B cell (primary cell): ENCODE data around the gene ARRB1. TPM values are rescaled to one million over a fixed set of nuclear protein-coding genes. Genes with fewer than 3 reads are reported as not detected.

Experiments
- ATAC-seq: fragments of 200-7000 bp; cut with Tn5 transposase; one replicate; pipeline ENCODE4 v1.10.0; 2021; ENCODE audit warnings: low read depth, mild to moderate bottlenecking, moderate number of reproducible peaks, moderate library complexity
- CTCF ChIA-PET: fragments of 350-600 bp; sonication (Branson Sonifier 250); formaldehyde crosslinking; loops from one replicate; lab custom pipeline; 2021; ENCODE audit warnings: antibody characterized with exemption, inconsistent platforms; lab: Charles Lee
- POLR2A ChIA-PET: fragments of 350-600 bp; sonication (Branson Sonifier 250); formaldehyde crosslinking; loops from one replicate; lab custom pipeline; 2021; ENCODE audit warnings: antibody characterized with exemption; lab: Charles Lee
- DNase-seq: peaks from one replicate; pipeline ENCODE4 v3.0.0; 2013
- H2AFZ ChIP-seq: 2 replicates; pipeline ENCODE4 v1.6.1; 2012; ENCODE audit warnings: mild to moderate bottlenecking, low read depth, low read length; ENCODE audit not compliant: insufficient read depth, poor library complexity, severe bottlenecking
- H3K27ac ChIP-seq, 2 donors: 1 replicate in 1 of 2; 2 replicates in 1 of 2; pipeline ENCODE4 v1.5.1; 2012 to 2013; ENCODE audit warnings: low read length in 2 of 2, mild to moderate bottlenecking in 2 of 2, moderate library complexity in 1 of 2
- H3K27me3 ChIP-seq, 4 experiments: fragments of 200-600 bp in 1 of 4; sonication (generic) in 1 of 4; replicated peaks in 1 of 4; 1 replicate in 2 of 4; 2 replicates in 2 of 4; pipeline versions ENCODE4 v1.6.1 to v1.7.0; 2013 to 2016; ENCODE audit warnings: low read length in 3 of 4, mild to moderate bottlenecking in 2 of 4, mixed read lengths in 1 of 4, moderate library complexity in 1 of 4; ENCODE audit not compliant: insufficient read depth in 4 of 4, control insufficient read depth in 3 of 4; ENCODE audit errors: control extremely low read depth in 1 of 4
- H3K36me3 ChIP-seq, 2 experiments: replicated peaks in 1 of 2; 1 replicate in 1 of 2; 2 replicates in 1 of 2; pipeline versions ENCODE4 v1.6.1 to v1.7.1; 2013; ENCODE audit warnings: low read length in 1 of 2; ENCODE audit not compliant: insufficient read depth in 2 of 2, control insufficient read depth in 1 of 2; ENCODE audit errors: control extremely low read depth in 1 of 2, extremely low read depth in 1 of 2
- H3K4me1 ChIP-seq, 2 donors: fragments of 200-600 bp in 1 of 2; sonication (generic) in 1 of 2; 1 replicate in 1 of 2; 2 replicates in 1 of 2; pipeline versions ENCODE4 v1.5.1 to v1.6.1; 2013 to 2017; ENCODE audit warnings: low read length in 2 of 2; ENCODE audit not compliant: control insufficient read depth in 2 of 2, insufficient read depth in 2 of 2
- H3K4me2 ChIP-seq: replicated peaks from 2 replicates; pipeline ENCODE3; 2012; ENCODE audit warnings: mild to moderate bottlenecking, low read depth, low read length; ENCODE audit not compliant: poor library complexity, severe bottlenecking
- H3K4me3 ChIP-seq, 5 experiments: fragments of 200-600 bp in 1 of 5; sonication (generic) in 1 of 5; 1 replicate in 3 of 5; 2 replicates in 2 of 5; pipeline versions ENCODE4 v1.5.1 to v1.7.0; 2011 to 2016; ENCODE audit warnings: low read length in 4 of 5, mild to moderate bottlenecking in 4 of 5, low read depth in 2 of 5, control low read depth in 1 of 5, moderate library complexity in 1 of 5; ENCODE audit not compliant: insufficient read depth in 1 of 5; ENCODE audit errors: control extremely low read depth in 1 of 5, extremely low read depth in 1 of 5
- H3K79me2 ChIP-seq: fragments of 200-600 bp; sonication (generic); one replicate; pipeline ENCODE4 v1.6.0; 2016; ENCODE audit warnings: low read length; ENCODE audit not compliant: control insufficient read depth, insufficient read depth
- H3K9ac ChIP-seq: fragments of 200-600 bp; sonication (generic); 2 replicates; pipeline ENCODE4 v1.6.1; 2017; ENCODE audit warnings: mild to moderate bottlenecking, low read length, moderate library complexity
- H3K9me3 ChIP-seq, 3 donors: one replicate each; pipeline versions ENCODE4 v1.6.1 to v1.7.1; 2013; ENCODE audit warnings: low read length in 2 of 3; ENCODE audit not compliant: control insufficient read depth in 2 of 3, insufficient read depth in 1 of 3; ENCODE audit errors: control extremely low read depth in 1 of 3
- H4K20me1 ChIP-seq: 2 replicates; pipeline ENCODE4 v1.6.0; 2012; ENCODE audit warnings: mild to moderate bottlenecking, low read length; ENCODE audit not compliant: insufficient read depth, control insufficient read depth, poor library complexity, severe bottlenecking
- H3K27ac Mint-ChIP-seq: one replicate; pipeline ENCODE4 v1.8.0; 2021; ENCODE audit warnings: mixed read lengths
- H3K27me3 Mint-ChIP-seq: one replicate; pipeline ENCODE4 v1.8.0; 2021; ENCODE audit warnings: mixed read lengths
- H3K4me1 Mint-ChIP-seq: one replicate; pipeline ENCODE4 v1.8.0; 2021; ENCODE audit warnings: mixed read lengths
- H3K4me3 Mint-ChIP-seq: one replicate; pipeline ENCODE4 v1.8.0; 2021; ENCODE audit warnings: mixed read lengths
- H3K9me3 Mint-ChIP-seq: one replicate; pipeline ENCODE4 v1.8.0; 2022; ENCODE audit warnings: mixed read lengths; ENCODE audit not compliant: insufficient read depth
- EZH2 ChIP-seq: IDR thresholded peaks from 2 replicates; pipeline ENCODE4 v1.6.1; 2012; ENCODE audit warnings: borderline replicate concordance, low read depth, mild to moderate bottlenecking, moderate library complexity, low read length; ENCODE audit not compliant: insufficient read depth, poor library complexity, severe bottlenecking
- WGBS: methylation state at CpG from one replicate; pipeline ENCODE4 v1.1.5; 2013; ENCODE audit warnings: missing lambda C conversion rate; ENCODE audit not compliant: insufficient coverage; 5-methylcytosine and 5-hydroxymethylcytosine counted together
- intact Hi-C: fragments of 100-400 bp; cut with micrococcal nuclease; formaldehyde crosslinking; loops from one replicate; pipeline ENCODE4 v1.10.0; 2022
- polyA plus RNA-seq: library from polyadenylated mRNA; depleted of rRNA; stranded (reverse); fragments of >200 nt; gene quantifications from 2 replicates; pipeline ENCODE4 v1.2.3, GENCODE V29; 2012
- total RNA-seq, 2 donors: library from RNA; stranded (reverse); fragments of 120-200 nt in 1 of 2; gene quantifications; 1 replicate in 1 of 2; 2 replicates in 1 of 2; pipeline versions ENCODE4 v1.2.3 to v1.2.4, GENCODE V29; 2013 to 2022
- TF ChIP-seq, protein P1 (sequence below): fragments of 200-600 bp; IDR thresholded peaks from one replicate; pipeline ENCODE4 v1.8.0; 2022; ENCODE audit warnings: antibody characterized with exemption, mild to moderate bottlenecking

ARRB1 gene
- total and polyA plus RNA-seq, 2 donors (not counting 1 experiment from before 2014, with no cell fraction given), result 1.0 to 1.9 TPM

DNA sequence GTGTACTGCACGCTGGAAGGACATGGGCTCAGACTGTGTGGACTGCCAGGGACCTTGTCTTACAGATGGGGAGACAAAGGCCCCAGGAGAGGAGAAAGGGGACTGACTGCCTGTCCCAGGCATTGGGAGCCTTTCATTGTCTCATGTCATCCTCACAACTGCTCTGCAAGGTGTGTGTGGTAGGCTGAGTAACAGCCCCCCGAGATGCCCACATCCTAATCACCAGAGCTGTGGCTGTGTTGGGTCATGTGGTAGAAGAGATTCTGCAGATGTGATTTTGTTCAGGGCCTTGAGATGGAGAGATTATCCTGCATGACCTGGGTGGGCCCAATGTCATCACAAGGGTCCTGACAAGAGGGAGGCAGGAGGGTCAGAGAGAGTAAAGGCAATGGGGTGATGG is 39.1 kb downstream of the ARRB1 start:
- Histone ChIP-seq H3K79me2 (no peaks in the 10 kb centered on the region), H3K27ac (no peak overlapping the region), H4K20me1 (no peaks in the 10 kb centered on the region), H3K4me3 (no peak overlapping the region), H3K4me1 (no peaks in the 10 kb centered on the region), H3K36me3 (no peaks in the 10 kb centered on the region), H3K4me2 (no peak overlapping the region), H2AFZ (no peak overlapping the region), H3K9me3 (no peaks in the 10 kb centered on the region), H3K9ac (no peak overlapping the region), H3K27me3 (no peaks in the 10 kb centered on the region)
- TF ChIP-seq, protein P1, sequence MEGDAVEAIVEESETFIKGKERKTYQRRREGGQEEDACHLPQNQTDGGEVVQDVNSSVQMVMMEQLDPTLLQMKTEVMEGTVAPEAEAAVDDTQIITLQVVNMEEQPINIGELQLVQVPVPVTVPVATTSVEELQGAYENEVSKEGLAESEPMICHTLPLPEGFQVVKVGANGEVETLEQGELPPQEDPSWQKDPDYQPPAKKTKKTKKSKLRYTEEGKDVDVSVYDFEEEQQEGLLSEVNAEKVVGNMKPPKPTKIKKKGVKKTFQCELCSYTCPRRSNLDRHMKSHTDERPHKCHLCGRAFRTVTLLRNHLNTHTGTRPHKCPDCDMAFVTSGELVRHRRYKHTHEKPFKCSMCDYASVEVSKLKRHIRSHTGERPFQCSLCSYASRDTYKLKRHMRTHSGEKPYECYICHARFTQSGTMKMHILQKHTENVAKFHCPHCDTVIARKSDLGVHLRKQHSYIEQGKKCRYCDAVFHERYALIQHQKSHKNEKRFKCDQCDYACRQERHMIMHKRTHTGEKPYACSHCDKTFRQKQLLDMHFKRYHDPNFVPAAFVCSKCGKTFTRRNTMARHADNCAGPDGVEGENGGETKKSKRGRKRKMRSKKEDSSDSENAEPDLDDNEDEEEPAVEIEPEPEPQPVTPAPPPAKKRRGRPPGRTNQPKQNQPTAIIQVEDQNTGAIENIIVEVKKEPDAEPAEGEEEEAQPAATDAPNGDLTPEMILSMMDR, result no peak
- no peak for TF ChIP-seq EZH2
- WGBS, result 86% methylated on average over 1 of the region's 2 CpGs
- CTCF ChIA-PET, result no interaction called here
- H3K27ac Mint-ChIP-seq, result no peak overlapping the region
- ATAC-seq (no peak), DNase-seq (no peak)
- POLR2A ChIA-PET, result no interaction called here
- H3K9me3 Mint-ChIP-seq, result no peaks in the 10 kb centered on the region
- H3K27me3 Mint-ChIP-seq, result no peaks in the 10 kb centered on the region
- intact Hi-C loops, result no loop called here
- H3K4me3 Mint-ChIP-seq, result no peak overlapping the region
- H3K4me1 Mint-ChIP-seq, result no peaks in the 10 kb centered on the region

DNA sequence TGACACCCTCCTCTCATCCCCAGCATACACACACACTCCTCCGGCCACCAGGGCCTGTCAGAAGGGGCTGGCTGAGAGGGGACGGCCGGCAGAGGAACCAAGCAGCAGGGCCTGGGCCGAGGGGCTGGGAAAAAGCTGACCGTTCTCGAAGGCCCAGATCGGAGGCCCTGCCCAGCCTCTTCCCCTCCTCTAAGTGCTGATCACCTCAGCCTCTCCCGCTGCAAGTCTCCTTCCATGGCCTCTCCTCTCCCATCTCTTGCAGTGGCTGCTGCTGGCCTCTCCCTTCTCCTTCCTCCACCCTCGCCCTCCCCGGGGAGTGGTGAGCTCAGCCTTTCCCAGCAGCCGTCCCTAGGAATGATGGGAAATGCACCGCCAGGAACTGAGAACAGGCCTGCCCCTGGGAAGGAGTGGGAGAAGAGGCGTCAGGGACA is 39.6 kb downstream of the ARRB1 start:
- Histone ChIP-seq H3K9me3 (no peaks in the 10 kb centered on the region), H3K27ac (no peak overlapping the region), H3K27me3 (no peaks in the 10 kb centered on the region), H3K79me2 (no peaks in the 10 kb centered on the region), H3K4me3 (no peak overlapping the region), H2AFZ (no peak overlapping the region), H3K4me2 (no peak overlapping the region), H3K36me3 (no peaks in the 10 kb centered on the region), H3K4me1 (no peaks in the 10 kb centered on the region), H3K9ac (no peak overlapping the region), H4K20me1 (no peaks in the 10 kb centered on the region)
- TF ChIP-seq EZH2, result no peak
- TF ChIP-seq, protein P1, result no peak
- no peak for DNase-seq
- intact Hi-C loops, result no loop called here
- Mint-ChIP-seq H3K4me1 (no peaks in the 10 kb centered on the region), H3K27me3 (no peaks in the 10 kb centered on the region), H3K4me3 (no peak overlapping the region), H3K27ac (no peak overlapping the region), H3K9me3 (no peaks in the 10 kb centered on the region)
- whole genome bisulfite sequencing, result 92% methylated on average over 10 of the region's 13 CpGs
- no peak for ATAC-seq
- ChIA-PET POLR2A (no interaction called here), CTCF (no interaction called here)
